KMS-11 (cell line): ENCODE measurements around the gene NUP54.

Experiments used
- H2AFZ ChIP-seq: fragments of 200-600 bp; sonication (generic); 2 replicates; pipeline ENCODE4 v1.6.1; 2016; ENCODE audit warnings: antibody characterized with exemption, mixed run types, low read depth
- H3K27ac ChIP-seq: fragments of 200-600 bp; sonication (generic); 2 replicates; pipeline ENCODE4 v1.6.1; 2016; ENCODE audit warnings: mild to moderate bottlenecking, mixed run types
- H3K27me3 ChIP-seq: fragments of 200-600 bp; sonication (generic); 2 replicates; pipeline ENCODE4 v1.6.1; 2017; ENCODE audit warnings: mild to moderate bottlenecking, low read depth, mixed run types, moderate library complexity; ENCODE audit not compliant: insufficient read depth
- H3K36me3 ChIP-seq: fragments of 200-600 bp; sonication (generic); 2 replicates; pipeline ENCODE4 v1.6.1; 2017; ENCODE audit warnings: mild to moderate bottlenecking, mixed run types; ENCODE audit not compliant: insufficient read depth
- H3K4me1 ChIP-seq: fragments of 200-600 bp; sonication (generic); 2 replicates; pipeline ENCODE4 v1.6.1; 2016; ENCODE audit warnings: mild to moderate bottlenecking, low read depth, mixed run types; ENCODE audit not compliant: poor library complexity, severe bottlenecking
- H3K4me2 ChIP-seq: fragments of 200-600 bp; sonication (generic); 2 replicates; pipeline ENCODE4 v1.7.0; 2016; ENCODE audit warnings: mild to moderate bottlenecking, mixed run types
- H3K4me3 ChIP-seq: fragments of 200-600 bp; sonication (generic); IDR thresholded peaks from 2 replicates; pipeline ENCODE4 v1.6.1; 2017; ENCODE audit warnings: low read depth, low read length, mixed read lengths; ENCODE audit not compliant: insufficient read depth
- H3K79me2 ChIP-seq: fragments of 200-600 bp; sonication (generic); 2 replicates; pipeline ENCODE4 v1.6.1; 2016; ENCODE audit warnings: low read depth, mixed run types; ENCODE audit not compliant: insufficient read depth
- H3K9ac ChIP-seq: fragments of 200-600 bp; sonication (generic); 2 replicates; pipeline ENCODE4 v1.6.1; 2016; ENCODE audit warnings: mild to moderate bottlenecking, mixed run types
- H4K20me1 ChIP-seq: fragments of 200-600 bp; sonication (generic); 2 replicates; pipeline ENCODE4 v1.6.1; 2016; ENCODE audit warnings: mild to moderate bottlenecking, mixed run types; ENCODE audit not compliant: insufficient read depth
- CTCF ChIP-seq: fragments of 200-600 bp; sonication (generic); conservative IDR thresholded peaks from 2 replicates; pipeline ENCODE4 v1.6.1; 2017; ENCODE audit warnings: low read depth, mild to moderate bottlenecking, antibody characterized with exemption, low read length, moderate library complexity, mixed read lengths

The NUP54 gene

GRCh38 chr4:76160355-76160754 lies 12.2 kb upstream of the NUP54 start:
- H3K4me1 ChIP-seq, result no peaks in the 10 kb centered on the region
- H3K27me3 ChIP-seq, result no peaks in the 10 kb centered on the region
- no peak overlapping the region for H3K4me2 ChIP-seq
- H3K4me3 ChIP-seq, result no peak overlapping the region
- H3K79me2 ChIP-seq, result no peaks in the 10 kb centered on the region
- no peak for TF ChIP-seq CTCF
- H2AFZ ChIP-seq, result no peak overlapping the region
- no peaks in the 10 kb centered on the region for H4K20me1 ChIP-seq
- H3K27ac ChIP-seq, result no peak overlapping the region
- no peak overlapping the region for H3K9ac ChIP-seq
- no peaks in the 10 kb centered on the region; the same call in 1 of the 2 replicates for H3K36me3 ChIP-seq

GRCh38 chr4:76156635-76157034 lies 8.4 kb upstream of the NUP54 start:
- Histone ChIP-seq H3K4me3 (no peak overlapping the region), H3K79me2 (no peaks in the 10 kb centered on the region)

GRCh38 chr4:76155979-76156378 lies 7.8 kb upstream of the NUP54 start:
- H2AFZ ChIP-seq, result no peak overlapping the region
- H3K36me3 ChIP-seq, result no peaks in the 10 kb centered on the region
- no peaks in the 10 kb centered on the region for H3K79me2 ChIP-seq
- H3K4me2 ChIP-seq, result no peak overlapping the region
- no peak for TF ChIP-seq CTCF
- no peak overlapping the region for H3K4me3 ChIP-seq
- H4K20me1 ChIP-seq, result no peaks in the 10 kb centered on the region
- H3K27ac ChIP-seq, result no peak overlapping the region
- H3K9ac ChIP-seq, result no peak overlapping the region
- H3K4me1 ChIP-seq, result no peaks in the 10 kb centered on the region
- no peaks in the 10 kb centered on the region for H3K27me3 ChIP-seq

More at GRCh38 chr4:76156635-76157034, 8.4 kb upstream of the NUP54 start:
- H3K27ac ChIP-seq, result no peak overlapping the region
- no peak overlapping the region for H2AFZ ChIP-seq
- H4K20me1 ChIP-seq, result no peaks in the 10 kb centered on the region
- H3K4me2 ChIP-seq, result no peak overlapping the region
- H3K27me3 ChIP-seq, result no peaks in the 10 kb centered on the region
- H3K36me3 ChIP-seq, result no peaks in the 10 kb centered on the region
- no peaks in the 10 kb centered on the region for H3K4me1 ChIP-seq
- H3K9ac ChIP-seq, result no peak overlapping the region
- no peak for TF ChIP-seq CTCF

- Histone ChIP-seq H3K27me3 (no peaks in the 10 kb centered on the region), H3K4me3 (no peak overlapping the region), H3K36me3 (no peaks in the 10 kb centered on the region), H3K4me1 (peaks cover 9% of the 10 kb centered on the region), H3K4me2 (no peak overlapping the region), H3K9ac (no peak overlapping the region), H3K27ac (no peak overlapping the region), H4K20me1 (no peaks in the 10 kb centered on the region), H2AFZ (no peak overlapping the region), H3K79me2 (peaks cover 14% of the 10 kb centered on the region; the same call in 1 of the 2 replicates)
- no peak for TF ChIP-seq CTCF
Measured at GRCh38 chr4:76153356-76153755, 5.2 kb upstream of the NUP54 start.
